Heart left ventricle (tissue), 13 donors: ENCODE measurements around the gene MYLK4.

Experiments used
- CTCF ChIP-seq, 12 donors: fragments of 200-600 bp; sonication (generic) in 4 of 12; IDR thresholded peaks; one replicate each; pipeline versions ENCODE4 v1.5.0 to v1.8.0; 2018 to 2022; ENCODE audit warnings: antibody characterized with exemption in 12 of 12, mild to moderate bottlenecking in 5 of 12
- POLR2A ChIP-seq, 2 donors: fragments of 450-650 bp; IDR thresholded peaks; one replicate each; pipeline ENCODE4 v1.6.1; 2017; ENCODE audit warnings: antibody characterized with exemption in 2 of 2, mild to moderate bottlenecking in 2 of 2, moderate library complexity in 2 of 2
- donor health status: ischemic (EF 13 %, LVEDD 7.1; RV severe dilation, severe dysfunction).
- donor health status: DM: no; HTN: yes; CAD: no.
- donor health status: DM: no; HTN: no; CAD: no.
- donor health status: ischemic (EF 25% LVEDD 6.9; RV normal size, moderate dysfunction).
- donor health status: ischemic (EF 25% LVEDD 5.7; RV mildly dilated, moderate dysfunction).
- donor health status: ischemic (EF 35%, LVEDD 5.7; RV mildly dilated, moderate dysfunction).
- donor health status: nonischemic (EF 11% LVEDD 7.7; RV severe dilation, severe dysfunction).
- donor health status: DM: yes; HTN: yes; CAD: no.
- donor health status: PGD.
- donor health status: ischemic (EF 29% LVEDD 5.4; RV normal size, mild dysfunction).
- donor health status: nonischemic (EF 23%, LVEDD 6.1; RV moderate dilation, normal function).

DNA sequence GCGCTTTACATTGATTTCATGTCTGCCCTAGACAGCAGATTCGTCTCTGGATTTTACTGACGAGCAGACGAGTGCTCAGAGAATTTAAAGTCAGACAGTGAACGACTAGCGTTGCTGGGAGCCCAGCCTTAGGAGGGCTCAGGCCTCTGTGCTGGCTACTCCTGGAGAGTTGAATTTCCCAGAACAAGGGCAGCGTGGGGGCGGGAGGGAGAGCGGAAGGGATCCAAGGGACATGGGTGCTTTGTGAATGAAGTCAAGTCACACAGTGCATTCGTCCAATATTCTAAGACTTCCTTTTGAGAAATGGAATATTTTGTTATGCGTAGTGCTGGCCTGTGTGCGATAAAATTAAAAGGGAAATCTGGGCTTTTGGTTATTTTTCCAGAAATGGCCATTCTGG is 126.5 kb downstream of the MYLK4 start:
- no peak for TF ChIP-seq CTCF (IDR thresholded peaks at IDR 0.05)
- TF ChIP-seq POLR2A (IDR thresholded peaks at IDR 0.05): no peak
